ENCODE measurements around the gene CIAO2A. TPM values are rescaled to one million over a fixed set of nuclear protein-coding genes. Genes with fewer than 3 reads are reported as not detected.

CIAO2A gene
- total RNA-seq, 2 experiments from 2014 or later, result 78.7 to 84.7 TPM

GRCh38 chr15:64034519-64034918 is 59.1 kb downstream of the CIAO2A start:
- H3K27ac ChIP-seq (ENCODE audit: low read depth, low read length, poor library complexity, severe bottlenecking), result no peak overlapping the region
- intact Hi-C loops (cut with micrococcal nuclease; ENCODE audit: unreplicated experiment), result no loop called here
- no TSS peak for BruUV-seq (replicated peaks)
- H3K79me2 ChIP-seq (ENCODE audit: insufficient read depth, low read depth, low read length), result no peaks in the 10 kb centered on the region
- no peak overlapping the region for H3K4me2 ChIP-seq (ENCODE audit: low read length)
- no peaks in the 10 kb centered on the region for H3K4me1 ChIP-seq (ENCODE audit: insufficient read depth, low read length, poor library complexity, severe bottlenecking)
- no peaks in the 10 kb centered on the region for H3K9me2 ChIP-seq (ENCODE audit: insufficient read depth, low read length)
- no peaks in the 10 kb centered on the region for H3K9me3 ChIP-seq (ENCODE audit: low read length)
- H3K36me3 ChIP-seq (ENCODE audit: insufficient read depth, low read length), result no peaks in the 10 kb centered on the region
- no peak overlapping the region for H2AFZ ChIP-seq (ENCODE audit: low read length)
- DNase-seq (ENCODE audit: low spot score), result no peak
- TF ChIP-seq EZH2phosphoT487 (IDR thresholded peaks at IDR 0.05; ENCODE audit: borderline replicate concordance, low read depth, low read length), result no peak
- no peak for TF ChIP-seq CTCF (conservative IDR thresholded peaks at IDR 0.05; ENCODE audit: low read length)
- ChIA-PET CTCF (ENCODE audit: unreplicated experiment) (no interaction called here), POLR2A (interaction anchor here (0.5 kb wide), 1 partner anchor 336 kb away, joined by 4 read pairs; no protein-coding TSS in a partner anchor)
- no peak overlapping the region for H3K4me3 ChIP-seq (ENCODE audit: low read depth, low read length, poor library complexity, severe bottlenecking)
- no peaks in the 10 kb centered on the region for H4K20me1 ChIP-seq (ENCODE audit: insufficient read depth, low read length)

GRCh38 chr15:64032329-64032728 is 61.3 kb downstream of the CIAO2A start:
- TF ChIP-seq CTCF (conservative IDR thresholded peaks at IDR 0.05; ENCODE audit: low read length), result no peak
- no peak for TF ChIP-seq EZH2phosphoT487 (IDR thresholded peaks at IDR 0.05; ENCODE audit: borderline replicate concordance, low read depth, low read length)
- Histone ChIP-seq H2AFZ (ENCODE audit: low read length) (no peak overlapping the region), H3K9me2 (ENCODE audit: insufficient read depth, low read length) (no peaks in the 10 kb centered on the region), H3K79me2 (ENCODE audit: insufficient read depth, low read depth, low read length) (no peaks in the 10 kb centered on the region), H3K4me2 (ENCODE audit: low read length) (no peak overlapping the region), H4K20me1 (ENCODE audit: insufficient read depth, low read length) (no peaks in the 10 kb centered on the region), H3K9me3 (ENCODE audit: low read length) (no peaks in the 10 kb centered on the region), H3K4me3 (ENCODE audit: low read depth, low read length, poor library complexity, severe bottlenecking) (no peak overlapping the region), H3K27ac (ENCODE audit: low read depth, low read length, poor library complexity, severe bottlenecking) (no peak overlapping the region), H3K4me1 (ENCODE audit: insufficient read depth, low read length, poor library complexity, severe bottlenecking) (no peaks in the 10 kb centered on the region), H3K36me3 (ENCODE audit: insufficient read depth, low read length) (no peaks in the 10 kb centered on the region)
- POLR2A ChIA-PET, result no interaction called here
- no TSS peak for BruUV-seq (replicated peaks)
- DNase-seq (ENCODE audit: low spot score), result no peak
- CTCF ChIA-PET (ENCODE audit: unreplicated experiment), result no interaction called here
- intact Hi-C loops (cut with micrococcal nuclease; ENCODE audit: unreplicated experiment), result no loop called here

- Histone ChIP-seq H3K4me3 (ENCODE audit: low read depth, low read length, poor library complexity, severe bottlenecking) (no peak overlapping the region), H3K27ac (ENCODE audit: low read depth, low read length, poor library complexity, severe bottlenecking) (no peak overlapping the region), H4K20me1 (ENCODE audit: insufficient read depth, low read length) (no peaks in the 10 kb centered on the region), H3K4me2 (ENCODE audit: low read length) (no peak overlapping the region), H3K9me2 (ENCODE audit: insufficient read depth, low read length) (no peaks in the 10 kb centered on the region), H3K36me3 (ENCODE audit: insufficient read depth, low read length) (no peaks in the 10 kb centered on the region), H3K9me3 (ENCODE audit: low read length) (no peaks in the 10 kb centered on the region), H3K4me1 (ENCODE audit: insufficient read depth, low read length, poor library complexity, severe bottlenecking) (no peaks in the 10 kb centered on the region), H3K79me2 (ENCODE audit: insufficient read depth, low read depth, low read length) (no peaks in the 10 kb centered on the region), H2AFZ (ENCODE audit: low read length) (no peak overlapping the region)
- intact Hi-C loops (cut with micrococcal nuclease; ENCODE audit: unreplicated experiment), result no loop called here
- no peak for DNase-seq (ENCODE audit: low spot score)
- POLR2A ChIA-PET, result interaction anchor here (0.7 kb wide), 2 partner anchors 169 to 347 kb away, joined by 3 read pairs; no protein-coding TSS in a partner anchor
- TF ChIP-seq CTCF (conservative IDR thresholded peaks at IDR 0.05; ENCODE audit: low read length) (no peak), EZH2phosphoT487 (IDR thresholded peaks at IDR 0.05; ENCODE audit: borderline replicate concordance, low read depth, low read length) (no peak)
- no TSS peak for BruUV-seq (replicated peaks)
- CTCF ChIA-PET (ENCODE audit: unreplicated experiment), result no interaction called here
Observed at GRCh38 chr15:64030123-64030522, 63.5 kb downstream of the CIAO2A start.
